GM12865 (cell line): ENCODE measurements around the gene CRTAP.
"Not testable (repeated sequence)": the region's sequence is repeated elsewhere in the genome, so short reads cannot be mapped to it uniquely, and the experiment has no call there.

Source experiments
- DNase-seq: peaks from one replicate; pipeline ENCODE4 v3.0.0; 2010; ENCODE audit warnings: low read depth
- H3K4me3 ChIP-seq: 2 replicates; pipeline ENCODE4 v1.5.1; 2011; ENCODE audit warnings: mild to moderate bottlenecking, low read depth, low read length, control low read depth
- TF ChIP-seq, protein P1 (sequence below): IDR thresholded peaks from 2 replicates; pipeline ENCODE4 v1.5.1; 2011; ENCODE audit warnings: low read length, control low read depth, low read depth, inconsistent platforms; ENCODE audit not compliant: insufficient read depth; ENCODE audit errors: missing control alignments

CRTAP gene

GRCh38 chr3:33113772-33114621, at the start of gene CRTAP:
Gene CRTAP, plus strand, starts transcription at chr3:33114014. Its CDS starts 64 bp downstream, at chr3:33114078.
- peak; percentile 97 for DNase-seq
- TF ChIP-seq, protein P1, sequence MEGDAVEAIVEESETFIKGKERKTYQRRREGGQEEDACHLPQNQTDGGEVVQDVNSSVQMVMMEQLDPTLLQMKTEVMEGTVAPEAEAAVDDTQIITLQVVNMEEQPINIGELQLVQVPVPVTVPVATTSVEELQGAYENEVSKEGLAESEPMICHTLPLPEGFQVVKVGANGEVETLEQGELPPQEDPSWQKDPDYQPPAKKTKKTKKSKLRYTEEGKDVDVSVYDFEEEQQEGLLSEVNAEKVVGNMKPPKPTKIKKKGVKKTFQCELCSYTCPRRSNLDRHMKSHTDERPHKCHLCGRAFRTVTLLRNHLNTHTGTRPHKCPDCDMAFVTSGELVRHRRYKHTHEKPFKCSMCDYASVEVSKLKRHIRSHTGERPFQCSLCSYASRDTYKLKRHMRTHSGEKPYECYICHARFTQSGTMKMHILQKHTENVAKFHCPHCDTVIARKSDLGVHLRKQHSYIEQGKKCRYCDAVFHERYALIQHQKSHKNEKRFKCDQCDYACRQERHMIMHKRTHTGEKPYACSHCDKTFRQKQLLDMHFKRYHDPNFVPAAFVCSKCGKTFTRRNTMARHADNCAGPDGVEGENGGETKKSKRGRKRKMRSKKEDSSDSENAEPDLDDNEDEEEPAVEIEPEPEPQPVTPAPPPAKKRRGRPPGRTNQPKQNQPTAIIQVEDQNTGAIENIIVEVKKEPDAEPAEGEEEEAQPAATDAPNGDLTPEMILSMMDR: no peak
- H3K4me3 ChIP-seq: peak within 1 kb of the TSS; percentile 86

DNA sequence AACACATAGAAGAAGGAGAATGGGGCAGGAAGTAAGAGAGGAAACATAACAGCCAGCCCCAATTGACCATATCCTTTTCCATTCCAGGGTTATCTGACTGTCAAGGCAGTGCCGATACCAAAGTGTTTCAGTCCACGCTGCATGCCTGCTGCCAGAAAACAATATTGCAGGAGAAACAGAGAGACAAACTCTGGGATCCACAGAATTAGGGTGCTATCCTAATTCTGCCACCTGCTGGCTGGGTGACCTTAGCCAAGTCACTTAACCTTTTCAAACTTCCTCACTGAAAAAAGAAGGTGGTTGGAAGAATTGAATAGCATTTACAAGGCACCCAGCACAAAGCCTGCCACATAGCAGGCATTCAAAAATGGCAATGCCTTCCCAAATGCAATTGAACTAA, 48.9 kb upstream of the CRTAP start:
- DNase-seq: peak; percentile 44
- no peak overlapping the region for H3K4me3 ChIP-seq
- TF ChIP-seq, protein P1: peak; percentile 48

GRCh38 chr3:33067484-33067883, 46.3 kb upstream of the CRTAP start:
- TF ChIP-seq, protein P1: no peak
- DNase-seq: no peak

DNA sequence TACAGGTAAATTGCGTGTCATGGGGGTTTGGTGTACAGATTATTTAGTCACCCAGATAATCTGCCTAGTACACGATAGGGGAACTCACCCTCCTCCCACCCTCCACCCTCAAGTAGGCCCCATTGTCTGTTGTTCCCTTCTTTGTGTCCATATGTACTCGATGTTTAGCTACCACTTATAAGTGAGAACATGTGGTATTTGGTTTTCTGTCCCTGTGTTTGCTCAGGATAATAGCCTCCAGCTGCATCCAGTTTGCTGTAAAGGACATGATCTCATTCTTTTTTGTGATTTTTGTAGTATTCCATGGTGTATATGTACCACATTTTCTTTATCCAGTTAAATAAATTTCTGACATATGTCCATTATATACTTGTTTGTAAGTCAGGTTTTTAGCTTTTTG, 44.0 kb upstream of the CRTAP start:
- H3K4me3 ChIP-seq, DNase-seq: not testable (repeated sequence)

More at GRCh38 chr3:33067484-33067883, 46.3 kb upstream of the CRTAP start:
- no peak overlapping the region for H3K4me3 ChIP-seq

DNA sequence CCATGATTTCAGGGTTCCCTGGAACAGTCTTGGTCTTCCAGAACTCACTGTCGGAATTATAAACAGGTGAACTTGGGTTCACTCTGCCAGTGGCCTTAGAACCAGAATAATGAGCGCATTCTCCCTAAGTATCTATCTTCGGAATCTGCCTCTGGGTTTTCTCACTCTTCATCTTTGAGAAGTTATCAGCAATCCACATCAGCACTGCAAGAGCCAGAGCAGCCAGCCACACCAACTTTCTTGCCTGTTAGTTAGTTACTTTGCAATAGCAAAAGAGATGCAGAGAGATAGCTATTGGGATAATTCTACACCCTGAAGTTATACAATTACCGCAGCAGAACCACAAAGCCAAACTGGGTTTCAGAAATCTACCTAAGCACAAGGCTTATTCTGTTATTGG, 42.6 kb upstream of the CRTAP start:
- no peak for DNase-seq
- TF ChIP-seq, protein P1: no peak
- no peak overlapping the region for H3K4me3 ChIP-seq

- TF ChIP-seq, protein P1: no peak
- no peak for DNase-seq
- H3K4me3 ChIP-seq: no peak overlapping the region
Measured at GRCh38 chr3:33071946-33072345, 41.9 kb upstream of the CRTAP start.

DNA sequence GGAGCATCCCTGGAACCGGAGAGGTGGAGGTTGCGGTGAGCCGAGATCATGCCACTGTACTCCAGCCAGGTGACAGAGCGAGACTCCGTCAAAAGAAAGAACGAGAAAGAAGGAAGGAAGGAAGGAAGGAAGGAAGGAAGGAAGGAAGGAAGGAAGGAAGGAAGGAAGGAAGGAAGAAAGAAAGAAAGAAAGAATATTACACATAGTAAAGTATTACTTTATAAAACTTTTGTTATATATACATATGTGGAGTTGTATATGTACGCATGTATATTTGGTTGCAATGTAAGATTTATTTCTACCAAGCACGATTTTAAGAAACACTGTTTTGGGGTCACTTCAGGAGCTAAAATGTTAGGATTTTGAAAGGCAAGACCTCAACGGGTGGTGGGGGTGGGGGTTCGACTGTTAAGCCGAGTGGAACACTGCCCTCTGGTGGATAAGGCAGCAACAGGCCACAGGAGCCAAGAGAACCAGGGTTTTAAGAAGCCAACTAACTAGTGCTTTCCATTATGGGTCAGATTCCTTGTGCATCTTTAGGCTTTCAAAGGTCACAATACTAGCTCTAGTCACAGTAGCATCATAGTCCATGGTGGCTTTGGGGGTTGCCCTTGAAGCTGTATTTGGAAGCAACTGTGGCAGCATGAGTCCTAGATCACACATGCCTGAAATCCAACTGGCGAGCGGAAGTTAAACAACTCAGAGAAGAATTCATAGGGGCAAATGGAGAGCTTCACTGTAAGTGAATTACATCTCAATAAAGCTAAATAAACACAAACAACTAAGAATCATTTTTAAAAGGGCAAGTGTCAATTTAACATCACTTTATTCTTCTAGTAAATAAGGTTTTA, 39.4 kb upstream of the CRTAP start:
- TF ChIP-seq, protein P1: peak; percentile 92
- no peak overlapping the region for H3K4me3 ChIP-seq
- DNase-seq: peak; percentile 85
